ENCODE measurements around the gene BORCS6.

The BORCS6 gene

GRCh38 chr17:8210761-8211458 lies 20.9 kb upstream of the BORCS6 start:
- no peak for DNase-seq

GRCh38 chr17:8209907-8210760 lies 20.2 kb upstream of the BORCS6 start, which contains the start of gene AURKB:
Gene AURKB (minus strand): TSS chr17:8210575. CDS start chr17:8210224, 351 bp downstream.
- DNase-seq: peak; percentile 98

GRCh38 chr17:8206536-8206935 lies 16.6 kb upstream of the BORCS6 start:
- DNase-seq: no peak

- DNase-seq: no peak
Observed at GRCh38 chr17:8204761-8205555, 15.0 kb upstream of the BORCS6 start.

- DNase-seq: peak; percentile 77
Observed at GRCh38 chr17:8192070-8192815, 2.3 kb upstream of the BORCS6 start.

GRCh38 chr17:8190506-8190905 lies 526 bp upstream of the BORCS6 start:
- no peak for DNase-seq

- DNase-seq: peak; percentile 26
Observed at GRCh38 chr17:8189041-8189710, 804 bp downstream of the BORCS6 start.

- DNase-seq: no peak
Observed at GRCh38 chr17:8188263-8188839, 1.6 kb downstream of the BORCS6 start.

GRCh38 chr17:8187517-8188262 lies 2.3 kb downstream of the BORCS6 start:
- DNase-seq: peak; percentile 100

- DNase-seq: peak; percentile 95
Observed at GRCh38 chr17:8186787-8187516, 3.0 kb downstream of the BORCS6 start.

GRCh38 chr17:8186446-8186786 lies 3.6 kb downstream of the BORCS6 start:
- no peak for DNase-seq

GRCh38 chr17:8185582-8186445 lies 4.2 kb downstream of the BORCS6 start:
- DNase-seq: peak; percentile 83

- no peak for DNase-seq
Observed at GRCh38 chr17:8176998-8177731, 12.8 kb downstream of the BORCS6 start.

- DNase-seq: peak; percentile 88
Observed at GRCh38 chr17:8176197-8176940, 13.6 kb downstream of the BORCS6 start, which contains the start of gene TMEM107. Gene TMEM107 (minus strand): TSS chr17:8176380. CDS start chr17:8176286, 94 bp downstream.

GRCh38 chr17:8175795-8176196 lies 14.2 kb downstream of the BORCS6 start:
- peak; percentile 47 for DNase-seq

GRCh38 chr17:8173871-8174322 lies 16.1 kb downstream of the BORCS6 start:
- no peak for DNase-seq
